NK-92 (cell line): ENCODE data around the gene RARRES2.
"Not testable (repeated sequence)": the region's sequence is repeated elsewhere in the genome, so short reads cannot be mapped to it uniquely, and the experiment has no call there.

Experiments used
- DNase-seq: peaks from one replicate; lab custom pipeline; 2025; ENCODE audit not compliant: unreplicated experiment; lab: John Stamatoyannopoulos, UW

Gene RARRES2

DNA sequence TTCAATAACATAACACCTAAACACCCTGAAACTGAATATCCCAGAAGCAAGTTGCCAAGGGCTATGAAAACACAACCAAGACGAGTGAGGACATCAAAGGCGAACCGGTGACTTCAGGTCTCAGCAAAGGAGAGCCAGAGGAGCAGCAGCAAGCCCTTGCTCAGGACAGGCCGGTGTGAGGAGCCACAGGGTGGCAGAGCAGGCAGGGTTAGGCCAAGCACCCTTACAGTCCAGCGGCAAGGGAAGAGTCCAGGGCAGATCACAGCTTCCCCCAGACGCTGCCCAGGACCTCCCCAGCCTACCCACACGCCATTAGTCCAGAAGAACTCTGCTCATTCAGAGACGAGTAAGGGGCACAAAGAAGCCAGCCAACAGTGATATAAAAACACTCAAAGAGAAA, 45.8 kb downstream of the RARRES2 start:
- not testable (repeated sequence) for DNase-seq

DNA sequence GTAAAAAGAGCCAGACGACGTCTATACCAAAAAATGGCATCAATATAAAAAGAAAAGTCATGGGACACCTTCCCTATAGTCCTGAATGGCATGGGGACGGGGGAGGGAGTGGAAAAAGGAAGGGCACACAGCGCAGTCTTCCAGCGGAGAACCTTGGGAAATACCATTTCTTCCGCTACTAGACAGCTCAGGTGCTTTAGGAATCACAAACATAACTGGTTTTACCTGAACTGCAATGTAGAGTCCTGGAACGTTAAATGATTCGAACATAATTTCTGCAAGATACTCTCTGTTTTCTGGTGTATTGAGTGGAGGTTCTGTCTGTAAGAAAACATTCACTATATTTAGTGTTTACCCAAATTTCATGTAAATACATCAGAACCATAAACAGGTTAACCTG, 46.4 kb downstream of the RARRES2 start:
- DNase-seq = not testable (repeated sequence)

DNA sequence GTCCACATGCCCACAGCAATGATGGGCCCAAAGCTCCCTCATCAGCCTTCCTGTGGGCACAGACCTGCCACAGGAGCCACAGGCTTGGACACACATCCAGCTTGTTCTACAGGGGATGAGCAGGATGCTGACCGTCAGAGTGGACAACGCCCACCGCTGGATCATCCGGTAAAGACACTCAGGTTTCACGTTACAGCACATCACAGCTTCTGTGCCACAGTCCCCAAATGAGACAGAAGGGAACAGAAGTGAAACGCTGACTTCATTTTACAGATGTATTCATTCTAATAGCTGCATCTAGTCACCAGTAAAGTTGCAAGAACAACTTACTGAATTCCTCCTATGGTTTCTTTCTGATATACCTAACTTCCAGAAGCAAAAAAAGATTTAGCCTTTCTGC, 51.1 kb downstream of the RARRES2 start:
- not testable (repeated sequence) for DNase-seq

DNA sequence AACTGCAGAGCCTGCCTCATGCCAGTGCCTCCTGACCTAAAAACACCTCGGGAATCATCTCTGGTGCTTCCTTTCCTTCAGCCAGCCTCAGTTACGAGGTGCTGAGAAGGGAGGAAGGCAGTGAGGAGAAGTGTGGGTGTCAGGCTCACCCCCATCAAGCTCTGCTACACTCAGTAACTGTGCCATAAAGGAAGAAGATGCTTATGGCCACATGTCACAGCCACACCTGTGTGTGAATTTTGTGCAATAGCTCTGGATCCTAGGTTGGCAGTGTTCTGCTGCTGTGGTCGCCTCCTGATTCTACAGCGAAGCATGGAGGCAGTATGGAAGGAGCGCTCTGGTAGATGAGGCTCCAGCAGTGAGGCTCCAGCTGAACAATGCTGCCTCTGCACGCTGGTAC, 52.6 kb downstream of the RARRES2 start:
- not testable (repeated sequence) for DNase-seq
